ENCODE measurements around the gene DAPP1. TPM values are rescaled to one million over a fixed set of nuclear protein-coding genes. Genes with fewer than 3 reads are reported as not detected.
"Not testable (repeated sequence)": the region's sequence is repeated elsewhere in the genome, so short reads cannot be mapped to it uniquely, and the experiment has no call there.

The DAPP1 gene
- total RNA-seq: 10.5 TPM

DNA sequence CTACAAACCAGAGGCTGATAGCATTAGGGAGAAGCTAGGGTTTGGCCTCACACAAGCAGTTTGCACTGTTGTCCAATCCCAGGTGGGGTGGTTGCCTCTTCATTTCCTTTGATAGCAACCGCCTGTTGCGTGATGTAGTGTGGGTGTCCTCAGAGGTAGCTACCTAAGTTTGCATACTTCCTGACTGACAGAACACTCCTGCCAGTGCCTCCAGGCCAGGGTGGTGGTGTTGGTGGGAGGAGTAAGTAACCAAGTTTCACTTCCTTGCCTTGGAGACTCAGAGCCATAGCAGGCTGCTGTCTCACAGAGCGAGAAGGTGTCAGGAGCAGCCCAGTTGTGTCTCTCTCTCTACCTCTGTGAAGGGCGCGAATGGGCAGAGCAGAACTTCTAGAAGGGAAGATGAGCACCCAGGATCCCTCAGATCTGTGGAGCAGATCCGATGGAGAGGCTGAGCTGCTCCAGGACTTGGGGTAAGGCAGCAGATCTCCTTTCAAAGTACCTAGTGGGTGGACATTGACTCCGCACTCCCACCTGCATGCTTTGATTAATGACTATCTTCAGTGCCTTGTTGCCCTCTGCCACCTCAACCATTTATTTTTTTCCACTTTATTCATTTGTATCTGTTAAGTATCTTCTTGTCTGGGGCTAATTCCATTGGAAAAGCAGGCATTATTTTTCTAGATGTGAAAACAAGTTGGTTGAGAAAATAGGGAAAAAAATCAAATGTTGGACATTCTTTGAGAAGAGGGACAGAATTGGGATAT is at the start of gene DAPP1:
Gene DAPP1 (plus strand): TSS at position 283 of the 764 bp plus-strand sequence. CDS start 87 bp downstream, at position 370.
- DNase-seq: peak; percentile 41

DNA sequence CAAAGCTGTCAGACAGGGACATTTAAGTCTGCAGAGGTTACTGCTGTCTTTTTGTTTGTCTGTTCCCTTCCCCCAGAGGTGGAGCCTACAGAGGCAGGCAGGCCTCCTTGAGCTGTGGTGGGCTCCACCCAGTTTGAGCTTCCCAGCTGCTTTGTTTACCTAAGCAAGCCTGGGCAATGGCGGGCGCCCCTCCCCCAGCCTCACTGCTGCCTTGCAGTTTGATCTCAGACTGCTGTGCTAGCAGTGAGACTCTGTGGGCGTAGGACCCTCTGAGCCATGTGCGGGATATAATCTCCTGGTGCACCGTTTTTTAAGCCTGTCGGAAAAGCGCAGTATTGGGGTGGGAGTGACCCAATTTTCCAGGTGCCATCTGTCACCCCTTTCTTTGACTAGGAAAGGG is 45.8 kb upstream of the DAPP1 start:
- not testable (repeated sequence) for DNase-seq

GRCh38 chr4:99783940-99784339 is 32.7 kb upstream of the DAPP1 start:
- no peak for DNase-seq

- no peak for DNase-seq
These were observed 31.8 kb upstream of the DAPP1 start for GRCh38 chr4:99784842-99785241.

DNA sequence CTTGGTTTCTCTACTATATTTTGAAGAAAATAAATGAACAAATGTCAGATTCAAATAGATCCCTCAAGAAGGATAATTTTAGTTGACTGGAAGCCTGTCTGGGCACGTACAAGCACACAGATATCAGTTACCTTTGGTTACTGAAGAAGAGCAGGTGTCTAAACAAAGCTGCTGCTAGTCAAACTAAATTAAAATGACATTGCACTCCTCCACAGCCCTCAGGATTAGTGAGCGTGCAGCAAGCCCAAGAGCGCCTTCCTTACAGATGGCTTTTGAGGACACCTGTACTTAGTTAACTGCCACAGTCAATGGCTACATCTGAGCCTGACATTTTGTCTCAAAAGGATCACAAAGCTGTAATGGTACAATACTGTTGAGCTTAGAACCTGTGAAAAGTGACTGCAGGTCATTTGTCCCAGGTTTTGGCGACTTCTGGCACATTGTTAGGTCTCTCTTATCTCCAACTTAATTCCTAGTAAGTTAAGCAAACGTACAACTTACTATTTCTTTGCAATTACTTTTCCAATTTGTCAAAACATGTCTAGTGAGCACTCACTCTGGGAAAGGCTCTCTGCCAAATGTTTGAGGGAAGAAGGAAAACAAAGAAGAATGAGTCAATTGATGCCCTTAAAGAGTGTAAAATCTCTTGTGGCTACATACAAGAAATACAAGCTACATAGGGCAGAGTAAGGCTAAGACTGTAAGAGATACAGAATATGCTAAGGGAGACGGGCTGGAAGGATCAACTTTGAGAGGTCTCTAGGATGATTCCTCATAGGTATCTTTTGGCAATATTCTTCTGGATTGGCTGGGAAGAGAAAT is 25.6 kb upstream of the DAPP1 start:
- DNase-seq: peak; percentile 67

GRCh38 chr4:99800332-99801004 is 16.2 kb upstream of the DAPP1 start:
- no peak for DNase-seq

GRCh38 chr4:99801005-99801699 is 15.5 kb upstream of the DAPP1 start:
- no peak for DNase-seq

GRCh38 chr4:99803566-99804101 is 13.0 kb upstream of the DAPP1 start:
- DNase-seq: no peak

DNA sequence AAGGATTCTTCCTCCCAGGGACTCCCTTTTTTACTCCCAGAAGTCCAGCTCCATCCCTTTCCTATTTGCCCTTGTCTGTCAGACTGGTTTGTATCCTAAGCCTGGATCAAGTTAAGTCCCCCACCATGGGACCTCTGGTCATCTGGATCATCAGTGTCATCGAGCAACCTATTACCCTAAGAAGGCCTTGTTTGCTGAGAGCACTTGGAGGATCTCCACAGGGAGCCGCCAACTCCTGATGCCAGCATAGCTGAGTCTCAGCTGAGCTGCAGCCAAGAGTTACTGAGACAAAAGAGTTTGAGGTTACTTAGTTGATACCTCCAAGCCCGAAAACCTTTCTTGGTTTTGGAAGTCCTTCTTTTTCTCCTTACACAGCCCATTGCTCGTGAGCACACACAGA is 10.1 kb upstream of the DAPP1 start:
- DNase-seq: no peak

- no peak for DNase-seq
These were observed 9.0 kb upstream of the DAPP1 start for GRCh38 chr4:99807666-99808065.

- DNase-seq: peak; percentile 66
These were observed 8.3 kb upstream of the DAPP1 start for GRCh38 chr4:99808260-99808857.

DNA sequence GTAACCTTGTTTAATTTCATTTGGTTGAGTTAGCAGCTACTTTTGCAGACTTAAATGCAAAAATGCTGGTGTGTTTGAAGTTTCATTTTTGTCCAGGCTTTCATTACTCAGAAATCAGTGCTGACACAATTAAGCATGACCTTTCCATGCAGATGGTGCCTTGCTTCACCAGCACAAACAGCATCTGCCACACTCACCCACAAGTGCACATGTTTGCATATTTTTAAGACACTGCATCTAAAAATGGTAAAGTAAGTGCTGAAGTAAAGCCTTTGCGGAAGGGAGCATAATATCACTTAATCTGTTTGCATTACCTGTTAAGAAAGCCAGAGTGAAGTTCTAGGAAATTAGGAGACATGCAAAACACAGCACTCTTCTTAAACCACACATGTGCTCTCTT is 7.3 kb upstream of the DAPP1 start:
- no peak for DNase-seq

- DNase-seq: no peak
These were observed 6.1 kb upstream of the DAPP1 start for GRCh38 chr4:99810536-99810935.

- no peak for DNase-seq
These were observed 5.5 kb upstream of the DAPP1 start for GRCh38 chr4:99811117-99811516.

GRCh38 chr4:99811850-99812249 is 4.8 kb upstream of the DAPP1 start:
- DNase-seq: no peak

GRCh38 chr4:99815597-99816011 is 1.0 kb upstream of the DAPP1 start:
- peak; percentile 39 for DNase-seq

DNA sequence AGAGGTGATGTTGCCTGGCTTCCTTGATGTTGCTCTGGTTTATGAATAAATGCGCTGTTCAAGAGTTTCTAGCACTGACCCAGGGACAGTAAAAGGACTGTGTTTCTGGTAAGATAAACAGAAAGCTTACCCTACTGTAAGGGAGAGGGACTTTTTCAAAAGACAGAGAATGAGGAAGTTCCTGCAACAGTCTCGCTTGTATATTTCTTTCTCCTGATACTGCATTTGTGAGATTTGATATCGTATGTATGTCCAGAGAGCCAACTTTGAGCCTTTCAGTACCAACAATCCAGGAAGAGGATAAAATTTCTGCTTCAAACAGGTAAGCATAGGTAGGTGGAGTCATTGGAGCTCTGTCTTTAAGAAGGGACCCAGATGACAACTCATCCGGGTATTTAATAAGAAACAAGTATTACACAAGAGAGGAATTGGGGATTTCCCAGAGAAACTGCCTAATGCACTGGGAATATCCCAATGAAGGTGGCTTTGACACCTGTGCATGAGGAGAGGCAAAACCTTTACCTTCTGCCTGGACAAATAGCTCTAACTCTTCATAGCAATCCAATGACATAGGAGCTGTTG is 773 bp downstream of the DAPP1 start:
- no peak for DNase-seq

DNA sequence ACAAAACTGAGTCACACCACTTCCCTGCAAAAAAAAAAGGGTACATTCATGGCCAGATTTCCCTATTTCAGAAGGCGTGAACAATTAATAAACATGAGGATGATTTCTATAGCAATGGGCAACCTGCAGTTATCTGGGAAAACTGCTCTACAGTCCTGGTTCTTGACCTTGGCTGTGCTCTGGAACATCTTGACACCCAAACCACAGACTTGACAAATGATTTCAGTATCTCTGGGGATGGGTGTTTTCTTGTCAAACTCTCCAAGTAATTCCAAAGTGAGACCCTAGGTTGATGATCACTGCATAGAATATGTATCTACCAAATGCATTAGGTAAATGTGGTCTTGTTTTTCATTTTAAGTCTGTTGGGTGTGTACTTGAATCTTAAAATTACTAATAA is 2.0 kb downstream of the DAPP1 start:
- DNase-seq: no peak

DNA sequence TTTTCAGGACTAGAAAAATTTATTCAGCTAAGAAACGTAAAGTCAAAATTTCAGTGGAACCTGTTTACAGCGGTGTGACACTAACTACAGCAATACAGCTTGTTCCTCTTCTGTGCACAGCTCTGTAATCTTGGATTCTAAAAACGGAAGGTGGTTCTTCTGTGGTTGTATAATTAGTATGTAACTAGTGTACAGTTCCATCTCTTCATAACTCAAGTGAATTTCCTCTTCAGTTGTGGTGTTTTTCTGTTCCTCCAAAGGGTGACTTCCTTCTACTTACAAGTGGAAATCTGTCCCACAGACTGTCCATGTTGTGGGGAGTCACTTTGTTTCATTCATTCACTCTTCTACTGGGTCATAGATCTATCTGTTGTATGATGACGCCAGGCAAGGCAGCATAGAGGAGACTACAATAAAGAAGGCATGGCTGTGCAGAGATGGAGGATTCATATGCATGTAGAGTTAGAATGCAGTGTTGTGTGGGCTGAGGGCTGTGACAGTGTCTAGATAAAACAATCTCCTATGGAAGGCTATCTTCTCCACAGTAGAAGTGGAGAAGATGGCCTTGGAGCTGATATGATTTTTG is 5.4 kb downstream of the DAPP1 start:
- no peak for DNase-seq

DNA sequence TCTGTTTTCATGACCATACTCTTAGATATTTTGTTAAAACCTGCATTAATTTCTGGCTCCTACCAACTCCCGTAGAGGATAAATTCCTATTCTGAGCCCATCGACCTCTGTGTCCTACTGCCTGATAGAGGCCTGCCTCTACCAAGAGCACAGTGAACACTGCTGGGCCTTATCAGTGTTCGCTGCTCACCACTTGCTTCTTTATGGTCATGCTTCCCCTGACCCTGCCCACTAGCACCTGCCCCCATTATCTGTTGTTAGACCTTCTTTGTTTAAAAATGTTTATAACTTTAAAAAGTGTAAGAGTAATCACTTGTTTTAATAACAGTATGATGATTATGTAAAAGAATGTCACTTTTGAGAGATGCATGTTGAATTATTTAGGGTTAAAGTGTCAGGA is 6.1 kb downstream of the DAPP1 start:
- no peak for DNase-seq

GRCh38 chr4:99824070-99824599 is 7.5 kb downstream of the DAPP1 start:
- DNase-seq: no peak

Data from tongue (tissue), 2 donors.